ENCODE measurements around the gene EYS. TPM values are rescaled to one million over a fixed set of nuclear protein-coding genes. Genes with fewer than 3 reads are reported as not detected.

Gene EYS
- total and polyA plus RNA-seq, 2 of the 8 experiments (the other 6 are each of a cell fraction or from before 2014, with no cell fraction given): 0.05 to 0.13 TPM

GRCh38 chr6:65623566-65623965 lies 83.5 kb downstream of the EYS start (continued):
- no peak for TF ChIP-seq ATF3 (IDR thresholded peaks at IDR 0.05; ENCODE audit: insufficient read depth, low read depth, low read length)
- no peak for TF ChIP-seq CHD7 (IDR thresholded peaks at IDR 0.05; ENCODE audit: insufficient replicate concordance, low read length)
- no peak for TF ChIP-seq YY1 (IDR thresholded peaks at IDR 0.05; ENCODE audit: low read depth, low read length)
- no peak for TF ChIP-seq TAF7 (optimal IDR thresholded peaks at IDR 0.05; ENCODE audit: borderline replicate concordance, low read depth, low read length)

Data from H1 (cell line).